Neutrophil (primary cell): ENCODE measurements around the gene CDC42BPG.

Source experiments
- H3K27ac ChIP-seq: fragments of 200-600 bp; sonication (generic); 2 replicates; pipeline ENCODE4 v1.5.1; 2016; ENCODE audit warnings: mild to moderate bottlenecking, moderate library complexity
- H3K27me3 ChIP-seq: fragments of 200-600 bp; sonication (generic); 2 replicates; pipeline ENCODE4 v1.6.0; 2016; ENCODE audit warnings: mild to moderate bottlenecking
- H3K36me3 ChIP-seq: fragments of 200-600 bp; sonication (generic); 2 replicates; pipeline ENCODE4 v1.5.1; 2017
- H3K4me1 ChIP-seq, 2 experiments: fragments of 200-600 bp in 1 of 2; sonication (generic) in 1 of 2; 1 replicate in 1 of 2; 2 replicates in 1 of 2; pipeline versions ENCODE4 v1.5.1 to v1.6.1; 2013 to 2016; ENCODE audit warnings: low read depth in 1 of 2, low read length in 1 of 2, mild to moderate bottlenecking in 1 of 2, moderate library complexity in 1 of 2; ENCODE audit not compliant: control insufficient read depth in 1 of 2, insufficient read depth in 1 of 2
- H3K4me3 ChIP-seq, 2 experiments: fragments of 200-600 bp in 1 of 2; sonication (generic) in 1 of 2; 1 replicate in 1 of 2; 2 replicates in 1 of 2; pipeline ENCODE4 v1.5.1; 2013 to 2016; ENCODE audit warnings: low read depth in 1 of 2, low read length in 1 of 2, mild to moderate bottlenecking in 1 of 2, moderate library complexity in 1 of 2
- H3K9me3 ChIP-seq: fragments of 200-600 bp; sonication (generic); 2 replicates; pipeline ENCODE4 v1.5.1; 2016
- CTCF ChIP-seq: fragments of 200-600 bp; sonication (generic); IDR thresholded peaks from 2 replicates; pipeline ENCODE4 v1.5.1; 2016; ENCODE audit warnings: antibody characterized with exemption

Gene CDC42BPG

DNA sequence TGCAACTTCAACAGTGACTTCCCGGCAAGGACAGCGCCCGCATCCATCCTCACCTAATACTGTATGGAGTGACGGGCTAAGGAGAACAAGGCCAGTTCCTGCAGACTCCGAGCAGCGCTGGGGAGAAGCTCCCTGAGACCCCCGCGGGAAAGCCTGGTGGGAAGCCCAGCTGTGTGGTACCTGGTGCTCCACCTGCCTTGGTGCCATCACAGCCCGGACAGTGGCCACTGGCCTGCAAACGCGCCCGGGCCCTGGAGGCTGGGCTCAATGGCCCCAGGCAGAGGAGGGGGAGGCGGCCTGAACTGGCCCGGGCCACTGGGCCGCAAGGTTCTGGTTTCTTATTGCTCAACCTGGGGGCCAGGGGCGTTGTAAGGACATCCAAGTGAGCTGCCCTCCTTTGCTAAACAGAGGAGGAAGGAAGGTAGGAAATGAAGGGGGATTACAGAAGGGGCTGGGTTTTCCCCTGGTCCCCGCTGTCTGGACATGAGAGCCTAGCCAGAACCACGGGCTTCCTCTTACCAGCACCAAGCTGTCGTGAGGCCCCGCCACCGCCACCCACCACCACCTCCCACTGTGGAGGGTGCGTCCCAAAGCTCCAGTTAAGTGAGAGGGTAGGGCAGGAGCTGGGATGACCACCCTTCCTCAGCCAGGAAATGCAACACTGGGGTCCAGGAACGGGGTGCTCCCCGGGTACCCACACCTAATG is 8.5 kb upstream of the CDC42BPG start:
- H3K4me3 ChIP-seq = peak overlapping the region; percentile 26 to 62
- no peaks in the 10 kb centered on the region for H3K27me3 ChIP-seq
- H3K9me3 ChIP-seq = no peaks in the 10 kb centered on the region
- peaks cover 96 to 100% of the 10 kb centered on the region in 2 experiments for H3K4me1 ChIP-seq
- peak overlapping the region; percentile 99 for H3K27ac ChIP-seq
- no peak for TF ChIP-seq CTCF
- H3K36me3 ChIP-seq = peaks cover 64% of the 10 kb centered on the region

- no peak for TF ChIP-seq CTCF
- Histone ChIP-seq H3K9me3 (no peaks in the 10 kb centered on the region), H3K27me3 (no peaks in the 10 kb centered on the region), H3K4me1 (peaks cover 95 to 100% of the 10 kb centered on the region in 2 experiments), H3K36me3 (peaks cover 55% of the 10 kb centered on the region), H3K4me3 (peak overlapping the region; percentile 26 to 62), H3K27ac (peak overlapping the region; percentile 99)
Measured at GRCh38 chr11:64851831-64852351, 7.4 kb upstream of the CDC42BPG start.

- no peaks in the 10 kb centered on the region for H3K9me3 ChIP-seq
- H3K4me1 ChIP-seq = peaks cover 86 to 94% of the 10 kb centered on the region in 2 experiments
- peak overlapping the region; percentile 20 to 28 for H3K4me3 ChIP-seq
- H3K36me3 ChIP-seq = peaks cover 47% of the 10 kb centered on the region
- peak overlapping the region; percentile 99 for H3K27ac ChIP-seq
- peak; percentile 24 for TF ChIP-seq CTCF
- H3K27me3 ChIP-seq = no peaks in the 10 kb centered on the region
Measured at GRCh38 chr11:64850979-64851567, 6.6 kb upstream of the CDC42BPG start.

DNA sequence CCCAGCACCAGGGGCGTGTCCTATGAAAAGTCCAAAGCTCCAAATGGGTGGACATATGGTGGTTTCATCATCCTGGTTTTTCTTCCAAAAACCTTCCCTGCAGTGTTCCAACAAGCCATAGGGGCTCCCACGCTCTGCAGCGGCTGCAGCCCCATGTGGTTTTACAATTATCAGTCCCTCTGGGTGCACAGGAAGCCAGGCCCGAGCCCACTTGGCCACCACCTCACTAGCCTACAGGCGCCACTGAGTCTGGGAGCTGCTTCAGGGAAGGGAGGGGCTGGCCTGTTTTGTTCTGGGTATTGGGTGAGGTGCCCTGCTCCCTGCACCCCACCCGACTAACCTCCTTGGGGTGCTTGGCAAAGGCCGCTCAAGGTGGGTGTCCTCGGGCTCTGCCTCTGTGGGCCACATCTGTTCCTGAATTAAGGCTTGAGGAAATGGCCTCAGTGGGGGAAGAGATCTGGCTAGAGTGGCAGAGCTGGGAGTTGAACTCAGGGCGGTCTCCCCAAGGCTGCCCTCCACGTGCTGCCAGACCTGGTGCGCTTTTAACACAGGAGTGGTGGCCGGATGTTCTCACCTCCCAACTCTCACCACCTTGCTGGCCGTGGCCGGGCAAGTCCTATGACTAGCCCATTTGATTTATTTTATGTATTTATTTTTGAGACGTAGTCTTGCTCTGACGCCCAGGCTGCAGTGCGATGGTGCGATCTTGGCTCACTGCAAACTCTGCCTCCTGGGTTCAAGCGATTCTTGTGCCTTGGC is 5.3 kb upstream of the CDC42BPG start:
- TF ChIP-seq CTCF = no peak
- Histone ChIP-seq H3K9me3 (no peaks in the 10 kb centered on the region), H3K4me1 (peaks cover 75 to 86% of the 10 kb centered on the region in 2 experiments), H3K36me3 (peaks cover 34% of the 10 kb centered on the region), H3K27me3 (no peaks in the 10 kb centered on the region), H3K4me3 (no peak overlapping the region), H3K27ac (peak overlapping the region; percentile 99)

DNA sequence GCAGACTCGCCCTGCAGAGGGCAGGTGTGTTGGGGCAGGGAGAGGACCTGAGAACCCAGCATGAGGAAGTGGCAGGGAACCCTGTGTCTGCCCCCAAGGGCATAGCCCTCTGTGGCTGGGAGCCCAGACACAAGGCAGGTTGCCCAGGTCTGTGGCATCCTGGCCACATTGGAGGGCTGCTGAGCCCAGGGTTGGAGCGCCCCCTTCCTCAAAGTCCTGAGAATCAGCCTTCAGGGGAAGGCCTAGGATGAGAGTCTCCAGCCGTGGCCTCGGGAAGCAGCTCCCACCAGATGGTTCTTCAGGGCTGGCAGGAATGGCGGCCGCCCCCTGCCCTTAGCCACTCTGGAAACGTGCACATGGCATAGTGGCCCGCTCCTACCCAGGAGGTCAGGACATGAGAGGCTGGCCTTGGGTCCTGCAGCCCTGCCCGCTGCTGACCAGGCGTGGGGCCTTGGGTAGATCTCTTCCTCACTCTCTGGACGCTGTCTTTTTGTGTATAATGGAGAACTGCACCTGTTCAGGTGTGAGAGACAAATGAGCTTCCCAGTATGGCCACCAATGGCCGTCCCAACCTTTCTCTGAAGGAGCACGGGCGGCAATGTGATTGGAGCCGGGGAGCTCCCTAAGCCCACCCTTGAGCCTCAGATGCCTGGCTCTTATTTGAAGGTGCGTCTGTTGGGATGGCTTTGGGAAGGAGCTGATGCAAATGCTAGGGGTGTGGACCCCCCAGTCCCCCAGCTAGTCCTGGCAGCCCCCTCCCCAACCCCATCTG is 4.6 kb upstream of the CDC42BPG start:
- peaks cover 3% of the 10 kb centered on the region for H3K27me3 ChIP-seq
- peaks cover 26% of the 10 kb centered on the region for H3K36me3 ChIP-seq
- no peak for TF ChIP-seq CTCF
- no peaks in the 10 kb centered on the region for H3K9me3 ChIP-seq
- peaks cover 71 to 86% of the 10 kb centered on the region in 2 experiments for H3K4me1 ChIP-seq
- H3K4me3 ChIP-seq = peak overlapping the region; percentile 8 to 14
- H3K27ac ChIP-seq = peak overlapping the region; percentile 99
